Activated CD8-positive, alpha-beta T cell treated with anti-CD3 and anti-CD28 coated beads for 36 hours (primary cell): Measurements from ENCODE around the gene CHSY1. TPM values are rescaled to one million over a fixed set of nuclear protein-coding genes. Genes with fewer than 3 reads are reported as not detected.

ENCODE experiments used
- ATAC-seq: fragments of 200-7000 bp; cut with Tn5 transposase; one replicate; pipeline ENCODE4 v1.10.0; 2021; ENCODE audit warnings: mild to moderate bottlenecking, moderate library complexity
- CTCF ChIA-PET: fragments of 350-600 bp; sonication (Branson Sonifier 250); formaldehyde crosslinking; loops from one replicate; lab custom pipeline; 2021; ENCODE audit warnings: antibody characterized with exemption; lab: Charles Lee
- POLR2A ChIA-PET: fragments of 350-600 bp; sonication (Branson Sonifier 250); formaldehyde crosslinking; loops from one replicate; lab custom pipeline; 2021; ENCODE audit warnings: antibody characterized with exemption; lab: Charles Lee
- DNase-seq: peaks from one replicate; pipeline ENCODE4 v3.0.0-alpha.2; 2020
- H3K27ac Mint-ChIP-seq: one replicate; pipeline ENCODE4 v1.8.0; 2021; ENCODE audit warnings: mild to moderate bottlenecking, mixed read lengths
- H3K27me3 Mint-ChIP-seq: one replicate; pipeline ENCODE4 v1.8.0; 2021; ENCODE audit warnings: mixed read lengths
- H3K36me3 Mint-ChIP-seq: one replicate; pipeline ENCODE4 v1.8.0; 2021; ENCODE audit warnings: low read depth, mixed read lengths
- H3K4me1 Mint-ChIP-seq: one replicate; pipeline ENCODE4 v1.8.0; 2021; ENCODE audit warnings: low read depth, mixed read lengths
- H3K4me3 Mint-ChIP-seq: one replicate; pipeline ENCODE4 v1.8.0; 2021; ENCODE audit warnings: mild to moderate bottlenecking, moderate library complexity, mixed read lengths
- H3K9me3 Mint-ChIP-seq: one replicate; pipeline ENCODE4 v1.8.0; 2021; ENCODE audit warnings: mixed read lengths
- CTCF ChIP-seq: fragments of 200-600 bp; IDR thresholded peaks from one replicate; pipeline ENCODE4 v1.8.0; 2022; ENCODE audit warnings: antibody characterized with exemption, mild to moderate bottlenecking
- intact Hi-C: fragments of 100-400 bp; cut with micrococcal nuclease; formaldehyde crosslinking; loops from one replicate; pipeline ENCODE4 v1.10.0; 2022
- total RNA-seq, 2 experiments: library from RNA; stranded (reverse); gene quantifications; one replicate each; pipeline ENCODE4 v1.2.3, GENCODE V29; 2021

Gene CHSY1
- total RNA-seq, 2 experiments from 2014 or later = 57.9 to 58.3 TPM

DNA sequence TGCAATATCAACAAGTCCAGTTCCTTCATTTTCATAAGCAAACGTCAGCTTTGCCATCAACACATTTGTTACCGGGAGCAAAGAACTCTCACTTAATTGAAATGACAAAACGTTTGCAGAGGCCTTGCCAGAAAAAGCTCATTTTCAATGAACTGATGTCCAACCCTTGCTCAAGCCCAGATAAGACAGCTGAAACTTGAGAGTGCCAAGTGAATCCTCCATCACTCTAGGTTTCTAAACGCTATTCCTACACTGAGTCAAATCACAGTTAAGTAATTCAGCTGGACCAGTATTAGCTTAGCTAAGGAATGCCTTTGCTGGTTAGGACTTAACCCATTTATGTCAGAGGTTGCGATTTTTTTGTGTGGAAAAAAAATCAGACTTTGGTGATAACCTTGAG is 11.5 kb downstream of the CHSY1 start:
- no peaks in the 10 kb centered on the region for H3K27me3 Mint-ChIP-seq
- intact Hi-C loops = loop anchor here (5.0 kb wide), 1 partner anchor 33 kb away; no protein-coding TSS in a partner anchor
- no peak for TF ChIP-seq CTCF
- H3K27ac Mint-ChIP-seq = peak overlapping the region; percentile 81
- ChIA-PET CTCF (interaction anchor here (0.9 to 2.7 kb wide), 11 partner anchors 9 to 232 kb away, joined by 3 to 19 read pairs (median 5); partner anchors contain the start of gene CHSY1), POLR2A (interaction anchor here (0.8 to 5.2 kb wide), 8 partner anchors 9 to 114 kb away, joined by 3 to 28 read pairs (median 4); partner anchors contain the start of genes CHSY1 and SNRPA1)
- no peaks in the 10 kb centered on the region for H3K9me3 Mint-ChIP-seq
- no peak for DNase-seq
- ATAC-seq = no peak
- peaks cover 79% of the 10 kb centered on the region for H3K4me1 Mint-ChIP-seq
- H3K4me3 Mint-ChIP-seq = peak overlapping the region; percentile 50
- H3K36me3 Mint-ChIP-seq = peaks cover 67% of the 10 kb centered on the region

- Mint-ChIP-seq H3K27ac (peak overlapping the region; percentile 81), H3K4me3 (peak overlapping the region; percentile 50), H3K4me1 (peaks cover 78% of the 10 kb centered on the region), H3K9me3 (no peaks in the 10 kb centered on the region), H3K27me3 (no peaks in the 10 kb centered on the region), H3K36me3 (peaks cover 67% of the 10 kb centered on the region)
- TF ChIP-seq CTCF = no peak
- intact Hi-C loops = loop anchor here (5.0 kb wide), 1 partner anchor 32 kb away; no protein-coding TSS in a partner anchor
- POLR2A ChIA-PET = interaction anchor here (0.8 to 5.2 kb wide), 11 partner anchors 9 to 150 kb away, joined by 3 to 28 read pairs (median 3); partner anchors contain the start of genes CHSY1 and SNRPA1
- no peak for DNase-seq
- CTCF ChIA-PET = interaction anchor here (0.7 to 2.7 kb wide), 11 partner anchors 8 to 232 kb away, joined by 3 to 19 read pairs (median 4); partner anchors contain the start of gene CHSY1
- ATAC-seq = peak; percentile 26
Measured at GRCh38 chr15:101239724-101240136, 12.1 kb downstream of the CHSY1 start.

- POLR2A ChIA-PET = interaction anchor here (1.7 kb wide), 1 partner anchor 9 kb away, joined by 7 read pairs; no protein-coding TSS in a partner anchor
- peaks cover 69% of the 10 kb centered on the region for H3K4me1 Mint-ChIP-seq
- CTCF ChIA-PET = no interaction called here
- ATAC-seq = no peak
- no peak overlapping the region for H3K4me3 Mint-ChIP-seq
- intact Hi-C loops = no loop called here
- H3K36me3 Mint-ChIP-seq = peaks cover 66% of the 10 kb centered on the region
- DNase-seq = no peak
- no peak overlapping the region for H3K27ac Mint-ChIP-seq
- no peak for TF ChIP-seq CTCF
- H3K9me3 Mint-ChIP-seq = no peaks in the 10 kb centered on the region
- H3K27me3 Mint-ChIP-seq = no peaks in the 10 kb centered on the region
Measured at GRCh38 chr15:101237251-101237650, 14.6 kb downstream of the CHSY1 start.

DNA sequence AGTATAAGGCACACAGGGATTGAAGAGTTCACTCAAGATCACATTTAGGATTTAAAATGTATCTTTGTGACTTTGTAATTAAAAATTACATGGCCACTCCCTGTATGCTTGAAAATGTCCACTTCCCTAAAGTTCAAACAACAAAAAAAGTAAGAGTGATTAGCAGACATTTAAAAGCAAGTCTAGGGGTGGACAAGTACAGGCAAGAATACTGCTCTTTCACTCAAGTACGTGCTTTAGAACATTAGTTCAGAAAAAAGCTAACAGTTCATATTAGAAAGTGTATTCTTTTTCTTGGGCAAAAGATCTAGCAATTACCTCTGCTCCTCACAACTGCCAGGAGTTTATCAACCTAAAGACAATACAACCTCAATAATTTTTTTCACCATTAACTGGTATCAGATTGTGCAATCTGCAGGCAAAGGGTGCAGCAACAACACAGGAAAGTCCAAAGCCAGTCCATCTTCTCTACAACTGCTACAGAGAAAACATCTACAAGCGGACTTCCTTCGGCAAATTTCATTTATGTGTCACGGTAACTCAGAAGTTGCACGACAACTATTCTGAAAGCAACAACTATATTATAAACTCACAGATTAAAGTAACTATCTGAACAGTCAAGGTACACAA is 18.1 kb downstream of the CHSY1 start:
- H3K27me3 Mint-ChIP-seq = no peaks in the 10 kb centered on the region
- peak overlapping the region; percentile 3 for H3K27ac Mint-ChIP-seq
- no peak overlapping the region for H3K4me3 Mint-ChIP-seq
- no peak for TF ChIP-seq CTCF
- DNase-seq (no peak), ATAC-seq (no peak)
- ChIA-PET CTCF (no interaction called here), POLR2A (no interaction called here)
- H3K9me3 Mint-ChIP-seq = peaks cover 5% of the 10 kb centered on the region
- intact Hi-C loops = no loop called here
- H3K36me3 Mint-ChIP-seq = peaks cover 72% of the 10 kb centered on the region
- H3K4me1 Mint-ChIP-seq = peaks cover 63% of the 10 kb centered on the region

DNA sequence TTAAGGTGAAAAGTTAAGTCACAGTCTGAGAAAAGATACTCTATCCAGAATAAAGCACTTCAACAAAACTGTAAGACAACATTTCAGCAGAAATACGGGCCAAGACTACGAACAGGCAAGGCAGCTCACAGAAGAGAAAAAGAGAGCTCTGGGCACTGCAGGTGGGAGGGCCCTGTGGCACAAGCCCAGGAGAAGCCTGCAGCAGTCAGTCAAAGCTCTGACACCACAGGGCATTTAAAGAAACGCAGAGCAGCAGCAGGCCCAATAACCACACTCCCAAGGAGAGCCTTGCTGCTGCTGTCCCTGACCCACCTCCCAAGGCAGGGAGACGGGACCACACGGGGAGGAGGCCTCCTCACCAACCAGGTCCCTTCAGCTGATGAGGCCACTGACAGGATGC is 19.2 kb downstream of the CHSY1 start:
- H3K9me3 Mint-ChIP-seq = peaks cover 14% of the 10 kb centered on the region
- peaks cover 78% of the 10 kb centered on the region for H3K36me3 Mint-ChIP-seq
- no peak overlapping the region for H3K27ac Mint-ChIP-seq
- CTCF ChIA-PET = interaction anchor here (1.7 to 1.8 kb wide), 2 partner anchors 12 to 26 kb away, joined by 4 to 5 read pairs; no protein-coding TSS in a partner anchor
- no peak overlapping the region for H3K4me3 Mint-ChIP-seq
- H3K4me1 Mint-ChIP-seq = peaks cover 64% of the 10 kb centered on the region
- no peaks in the 10 kb centered on the region for H3K27me3 Mint-ChIP-seq
- intact Hi-C loops = no loop called here
- ATAC-seq = no peak
- POLR2A ChIA-PET = interaction anchor here (0.8 to 1.8 kb wide), 2 partner anchors 10 to 11 kb away, joined by 3 to 4 read pairs; no protein-coding TSS in a partner anchor
- no peak for DNase-seq
- no peak for TF ChIP-seq CTCF
